ENCODE data around the gene USP31. TPM values are rescaled to one million over a fixed set of nuclear protein-coding genes. Genes with fewer than 3 reads are reported as not detected.
A peak's percentile ranks its signal among the peaks of the same experiment; 100 is the strongest.

The USP31 gene
- total and polyA plus RNA-seq, 10 donors: 0.52 to 9.0 (median 5.5) TPM

- no peak for TF ChIP-seq CTCF (IDR thresholded peaks at IDR 0.05 in 8 of 11, conservative IDR thresholded peaks at IDR 0.05 in 3 of 11)
- no peak for TF ChIP-seq POLR2A (IDR thresholded peaks at IDR 0.05)
- no peak for TF ChIP-seq POLR2AphosphoS5 (IDR thresholded peaks at IDR 0.05)
- peaks cover 0 to 21% (median 12%) of the 10 kb centered on the region in 6 donors for H3K4me1 ChIP-seq
- intact Hi-C loops (cut with DNase I; ENCODE audit: low total_unique reads): no loop called here
- no peaks in the 10 kb centered on the region for H3K9me3 ChIP-seq
- peak overlapping the region in 2 of 8 donors; percentile 17 to 28 for H3K27ac ChIP-seq
- H3K36me3 ChIP-seq: no peaks in the 10 kb centered on the region
- H3K27me3 ChIP-seq (replicated peaks in 1 of 7): peaks cover 0 to 11% (median 0%) of the 10 kb centered on the region in 7 donors
- WGBS, 5 donors: 69 to 78% (median 75%) methylated on average over 9 of the region's 9 CpGs
- no peak overlapping the region for H3K4me3 ChIP-seq
- no peak for DNase-seq
These were observed 45.4 kb upstream of the USP31 start for GRCh38 chr16:23194497-23195221.

DNA sequence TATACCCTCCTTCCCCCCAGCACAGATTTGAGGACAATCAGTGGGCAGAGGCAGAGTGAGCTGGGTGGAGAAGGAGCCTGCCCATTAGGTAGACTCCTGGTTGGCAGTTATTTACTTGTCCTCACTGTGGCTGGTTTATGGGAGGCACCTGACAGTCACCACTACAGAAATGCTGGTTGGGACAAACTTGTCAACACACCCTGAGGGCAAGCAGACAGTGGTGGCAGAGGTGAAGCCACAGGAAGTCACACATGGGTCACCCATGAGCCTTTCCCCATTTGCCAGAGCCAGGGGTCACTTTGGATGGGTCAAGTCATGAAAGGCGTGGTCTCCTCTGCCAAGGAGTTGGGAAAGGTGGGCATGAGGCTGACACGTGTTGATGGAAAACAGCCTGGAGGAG lies 39.7 kb upstream of the USP31 start:
- no peaks in the 10 kb centered on the region for H3K4me1 ChIP-seq
- intact Hi-C loops (cut with DNase I; ENCODE audit: low total_unique reads): no loop called here
- no peaks in the 10 kb centered on the region for H3K36me3 ChIP-seq
- no peak for TF ChIP-seq CTCF (IDR thresholded peaks at IDR 0.05 in 8 of 11, conservative IDR thresholded peaks at IDR 0.05 in 3 of 11)
- TF ChIP-seq POLR2A (IDR thresholded peaks at IDR 0.05): no peak
- no peak for TF ChIP-seq POLR2AphosphoS5 (IDR thresholded peaks at IDR 0.05)
- H3K9me3 ChIP-seq: no peaks in the 10 kb centered on the region
- H3K27me3 ChIP-seq (replicated peaks in 1 of 7): peaks cover 0 to 49% (median 10%) of the 10 kb centered on the region in 7 donors
- H3K27ac ChIP-seq: no peak overlapping the region
- DNase-seq: no peak
- H3K4me3 ChIP-seq: no peak overlapping the region
- WGBS, 5 donors: 61 to 94% (median 81%) methylated on average over 2 of the region's 2 CpGs

DNA sequence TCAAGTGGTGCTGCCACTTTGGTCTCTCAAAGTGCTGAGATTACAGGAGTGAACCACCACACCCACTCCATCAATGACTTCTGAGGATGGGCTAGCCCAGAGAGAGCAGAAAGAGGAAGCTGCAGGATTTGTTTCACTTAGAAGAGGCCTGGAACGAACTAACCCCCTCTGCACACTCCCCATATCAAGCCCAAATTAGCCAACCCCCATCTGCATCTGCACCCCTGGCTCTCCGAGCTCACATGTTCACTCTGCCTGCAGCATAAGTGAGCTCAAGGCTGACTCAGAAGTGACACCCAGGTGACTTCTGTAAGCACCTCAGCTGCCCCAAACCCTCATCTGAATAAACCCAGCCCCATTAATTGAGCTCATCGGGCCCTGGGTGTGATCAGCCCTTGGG lies 38.1 kb upstream of the USP31 start:
- TF ChIP-seq POLR2A (IDR thresholded peaks at IDR 0.05): no peak
- Histone ChIP-seq H3K4me1 (peaks cover 8 to 13% (median 9%) of the 10 kb centered on the region in 6 donors), H3K9me3 (no peaks in the 10 kb centered on the region), H3K4me3 (no peak overlapping the region), H3K27ac (no peak overlapping the region), H3K36me3 (no peaks in the 10 kb centered on the region), H3K27me3 (replicated peaks in 1 of 7) (peaks cover 0 to 65% (median 25%) of the 10 kb centered on the region in 7 donors)
- intact Hi-C loops (cut with DNase I; ENCODE audit: low total_unique reads): no loop called here
- WGBS, 5 donors: 41 to 65% (median 54%) methylated on average over 3 of the region's 3 CpGs
- DNase-seq: no peak

DNA sequence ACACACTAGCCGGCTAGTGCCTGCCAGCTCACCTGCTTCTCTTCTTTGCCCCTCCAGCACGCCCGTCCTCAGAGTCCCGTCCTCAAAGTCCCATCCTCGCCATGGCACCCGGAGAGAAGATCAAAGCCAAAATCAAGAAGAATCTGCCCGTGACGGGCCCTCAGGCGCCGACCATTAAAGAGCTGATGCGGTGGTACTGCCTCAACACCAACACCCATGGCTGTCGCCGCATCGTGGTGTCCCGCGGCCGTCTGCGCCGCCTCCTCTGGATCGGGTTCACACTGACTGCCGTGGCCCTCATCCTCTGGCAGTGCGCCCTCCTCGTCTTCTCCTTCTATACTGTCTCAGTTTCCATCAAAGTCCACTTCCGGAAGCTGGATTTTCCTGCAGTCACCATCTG lies 36.9 kb upstream of the USP31 start:
- intact Hi-C loops (cut with DNase I; ENCODE audit: low total_unique reads): no loop called here
- no peaks in the 10 kb centered on the region for H3K36me3 ChIP-seq
- peaks cover 0 to 77% (median 34%) of the 10 kb centered on the region in 7 donors for H3K27me3 ChIP-seq (replicated peaks in 1 of 7)
- H3K4me3 ChIP-seq: no peak overlapping the region
- no peak overlapping the region for H3K27ac ChIP-seq
- TF ChIP-seq POLR2AphosphoS5 (IDR thresholded peaks at IDR 0.05): no peak
- no peak for TF ChIP-seq POLR2A (IDR thresholded peaks at IDR 0.05)
- no peak for TF ChIP-seq CTCF (IDR thresholded peaks at IDR 0.05 in 8 of 11, conservative IDR thresholded peaks at IDR 0.05 in 3 of 11)
- WGBS, 5 donors: 69 to 81% (median 75%) methylated on average over 22 to 24 of the region's 24 CpGs
- no peak for DNase-seq
- no peaks in the 10 kb centered on the region for H3K9me3 ChIP-seq
- peaks cover 12 to 20% (median 14%) of the 10 kb centered on the region in 6 donors for H3K4me1 ChIP-seq
